Fibroblast of lung (primary cell): ENCODE data around the gene PBX1. TPM values are rescaled to one million over a fixed set of nuclear protein-coding genes. Genes with fewer than 3 reads are reported as not detected.

ENCODE experiments used
- DNase-seq, 2 donors: peaks; one replicate each; pipeline versions ENCODE4 v3.0.0 to v3.0.0-alpha.2; 2010; ENCODE audit warnings: low read depth in 2 of 2
- H2AFZ ChIP-seq: 2 replicates; pipeline ENCODE4 v1.5.1; 2012; ENCODE audit warnings: low read length, control low read depth, inconsistent platforms
- H3K27ac ChIP-seq: 2 replicates; pipeline ENCODE4 v1.5.1; 2011; ENCODE audit warnings: low read length, control low read depth; ENCODE audit not compliant: insufficient read depth
- H3K27me3 ChIP-seq: 2 replicates; pipeline ENCODE4 v1.5.1; 2011; ENCODE audit warnings: mild to moderate bottlenecking, low read length; ENCODE audit not compliant: control insufficient read depth, insufficient read depth
- H3K36me3 ChIP-seq: 2 replicates; pipeline ENCODE4 v1.5.1; 2011; ENCODE audit warnings: low read length; ENCODE audit not compliant: control insufficient read depth, insufficient read depth
- H3K4me1 ChIP-seq: 2 replicates; pipeline ENCODE4 v1.5.1; 2011; ENCODE audit warnings: low read length; ENCODE audit not compliant: control insufficient read depth, insufficient read depth; ENCODE audit errors: extremely low read depth
- H3K4me2 ChIP-seq: 2 replicates; pipeline ENCODE4 v1.5.1; 2011; ENCODE audit warnings: low read length, control low read depth; ENCODE audit not compliant: insufficient read depth; ENCODE audit errors: extremely low read depth
- H3K4me3 ChIP-seq, 4 experiments: fragments of 200-600 bp in 1 of 4; sonication (generic) in 1 of 4; replicated peaks in 1 of 4; 2 replicates each; pipeline ENCODE4 v1.5.1; 2011 to 2016; ENCODE audit warnings: low read length in 4 of 4, low read depth in 3 of 4, mild to moderate bottlenecking in 3 of 4, control low read depth in 2 of 4, inconsistent platforms in 1 of 4, mixed read lengths in 1 of 4; ENCODE audit not compliant: insufficient read depth in 1 of 4; ENCODE audit errors: control extremely low read depth in 1 of 4
- H3K79me2 ChIP-seq: 2 replicates; pipeline ENCODE4 v1.5.1; 2012; ENCODE audit warnings: mild to moderate bottlenecking, low read length, inconsistent platforms; ENCODE audit not compliant: control insufficient read depth, insufficient read depth
- H3K9ac ChIP-seq: 2 replicates; pipeline ENCODE4 v1.5.1; 2011; ENCODE audit warnings: mild to moderate bottlenecking, low read length, control low read depth; ENCODE audit not compliant: insufficient read depth
- H3K9me3 ChIP-seq: 2 replicates; pipeline ENCODE4 v1.5.1; 2012; ENCODE audit warnings: low read depth, low read length; ENCODE audit not compliant: control insufficient read depth, insufficient read depth
- H4K20me1 ChIP-seq: 2 replicates; pipeline ENCODE4 v1.5.1; 2011; ENCODE audit warnings: low read length; ENCODE audit not compliant: control insufficient read depth, insufficient read depth; ENCODE audit errors: extremely low read depth
- CTCF ChIP-seq, 2 donors: IDR thresholded peaks in 1 of 2; conservative IDR thresholded peaks in 1 of 2; 1 replicate in 1 of 2; 2 replicates in 1 of 2; pipeline ENCODE4 v1.5.1; 2011 to 2012; ENCODE audit warnings: low read length in 2 of 2, control low read depth in 1 of 2, inconsistent platforms in 1 of 2, low read depth in 1 of 2, mild to moderate bottlenecking in 1 of 2
- EZH2 ChIP-seq: IDR thresholded peaks from 2 replicates; pipeline ENCODE4 v1.5.1; 2012; ENCODE audit warnings: low read length, control low read depth, mild to moderate bottlenecking; ENCODE audit errors: missing control alignments
- polyA plus RNA-seq, 2 donors: library from polyadenylated mRNA; depleted of rRNA in 1 of 2; stranded (reverse) in 1 of 2; unstranded in 1 of 2; fragments of >200 nt; gene quantifications; 2 replicates each; pipeline ENCODE4 v1.2.1, GENCODE V29; 2011 to 2012; ENCODE audit warnings: missing spikeins in 1 of 2
- total RNA-seq: library from RNA; depleted of rRNA; stranded (reverse); fragments of >200 nt; gene quantifications from 2 replicates; pipeline ENCODE4 v1.2.1, GENCODE V29; 2014

The PBX1 gene
- total and polyA plus RNA-seq, 2 donors (not counting 1 experiment from before 2014, with no cell fraction given) = 43.1 to 46.7 TPM

GRCh38 chr1:164559342-164560051, 513 bp downstream of the PBX1 start:
- Histone ChIP-seq H3K79me2 (peaks cover 46% of the 10 kb centered on the region), H2AFZ (no peak overlapping the region), H3K4me3 (peak overlapping the region; percentile 61 to 95 (median 71)), H3K9me3 (no peaks in the 10 kb centered on the region), H3K9ac (peak overlapping the region; percentile 53), H3K4me1 (no peaks in the 10 kb centered on the region), H4K20me1 (no peaks in the 10 kb centered on the region), H3K27ac (peak overlapping the region; percentile 55), H3K4me2 (peak overlapping the region; percentile 55), H3K36me3 (no peaks in the 10 kb centered on the region), H3K27me3 (no peaks in the 10 kb centered on the region)
- no peak for TF ChIP-seq EZH2
- TF ChIP-seq CTCF (conservative IDR thresholded peaks at IDR 0.05 in 1 of 2, IDR thresholded peaks at IDR 0.05 in 1 of 2; ENCODE audit: low read depth in 1 of 2, low read length in 2 of 2) = no peak
- DNase-seq = peak in 1 of 2 donors; percentile 38

DNA sequence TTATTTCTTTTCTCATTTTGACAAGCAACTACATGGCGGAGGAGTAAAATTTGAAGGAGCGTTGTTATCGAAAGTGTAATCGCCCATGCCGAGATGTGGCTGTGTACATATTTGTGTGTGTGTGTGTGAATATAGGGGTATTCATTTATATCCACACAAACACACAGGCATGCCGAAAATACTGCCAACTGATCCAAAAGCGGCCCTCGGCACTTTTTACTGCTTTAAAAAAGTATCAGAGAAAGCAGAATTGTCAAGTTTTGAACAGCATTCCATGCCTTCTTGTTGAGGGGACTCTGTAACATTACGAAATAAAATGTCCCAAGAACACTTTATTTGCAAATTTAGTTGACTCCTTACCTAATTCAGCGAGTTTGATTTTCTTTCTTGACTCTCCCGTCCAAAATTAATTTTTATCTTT, 1.1 kb downstream of the PBX1 start:
- Histone ChIP-seq H3K36me3 (no peaks in the 10 kb centered on the region), H3K4me3 (peak overlapping the region; percentile 61 to 95 (median 71)), H3K9me3 (no peaks in the 10 kb centered on the region), H3K27me3 (no peaks in the 10 kb centered on the region), H3K4me2 (peak overlapping the region; percentile 57), H3K27ac (peak overlapping the region; percentile 55), H3K9ac (peak overlapping the region; percentile 21), H2AFZ (no peak overlapping the region), H3K79me2 (peaks cover 51% of the 10 kb centered on the region), H4K20me1 (no peaks in the 10 kb centered on the region), H3K4me1 (no peaks in the 10 kb centered on the region)
- peak; percentile 32 to 48 for DNase-seq
- TF ChIP-seq CTCF (conservative IDR thresholded peaks at IDR 0.05 in 1 of 2, IDR thresholded peaks at IDR 0.05 in 1 of 2; ENCODE audit: low read depth in 1 of 2, low read length in 2 of 2) = no peak
- TF ChIP-seq EZH2 = no peak

- Histone ChIP-seq H3K27ac (peak overlapping the region; percentile 55), H3K27me3 (no peaks in the 10 kb centered on the region), H3K9ac (peak overlapping the region; percentile 21), H3K79me2 (peaks cover 55% of the 10 kb centered on the region), H4K20me1 (no peaks in the 10 kb centered on the region), H3K36me3 (no peaks in the 10 kb centered on the region), H2AFZ (no peak overlapping the region), H3K9me3 (no peaks in the 10 kb centered on the region), H3K4me3 (peak overlapping the region; percentile 61 to 95 (median 71)), H3K4me1 (no peaks in the 10 kb centered on the region), H3K4me2 (peak overlapping the region; percentile 88)
- DNase-seq = peak; percentile 4 to 19
- TF ChIP-seq EZH2 = no peak
- no peak for TF ChIP-seq CTCF (conservative IDR thresholded peaks at IDR 0.05 in 1 of 2, IDR thresholded peaks at IDR 0.05 in 1 of 2; ENCODE audit: low read depth in 1 of 2, low read length in 2 of 2)
Measured at GRCh38 chr1:164560556-164560955, 1.6 kb downstream of the PBX1 start.
